Spleen (tissue), 11 donors: ENCODE data around the gene PIGV. TPM values are rescaled to one million over a fixed set of nuclear protein-coding genes. Genes with fewer than 3 reads are reported as not detected.

Source experiments
- DNase-seq: peaks from one replicate; pipeline ENCODE4 v3.0.0-alpha.2; 2020
- H3K27ac ChIP-seq, 8 donors: fragments of 200-600 bp; sonication (generic) in 7 of 8; 1 replicate in 4 of 8; 2 replicates in 4 of 8; pipeline versions ENCODE4 v1.5.0 to v1.8.0; 2016 to 2021; ENCODE audit warnings: inconsistent platforms in 4 of 8, mild to moderate bottlenecking in 4 of 8, moderate library complexity in 1 of 8
- H3K27me3 ChIP-seq, 7 donors: fragments of 200-600 bp; sonication (generic) in 6 of 7; replicated peaks in 1 of 7; 1 replicate in 4 of 7; 2 replicates in 3 of 7; pipeline versions ENCODE4 v1.5.0 to v1.8.0; 2016 to 2021; ENCODE audit warnings: inconsistent platforms in 3 of 7, mild to moderate bottlenecking in 1 of 7
- H3K36me3 ChIP-seq, 6 donors: fragments of 200-600 bp; sonication (generic) in 5 of 6; 1 replicate in 4 of 6; 2 replicates in 2 of 6; pipeline versions ENCODE4 v1.5.0 to v1.8.0; 2016 to 2021; ENCODE audit warnings: inconsistent platforms in 2 of 6
- H3K4me1 ChIP-seq, 6 donors: fragments of 200-600 bp; sonication (generic) in 5 of 6; 1 replicate in 3 of 6; 2 replicates in 3 of 6; pipeline versions ENCODE4 v1.5.0 to v1.8.0; 2016 to 2021; ENCODE audit warnings: inconsistent platforms in 3 of 6
- H3K4me3 ChIP-seq, 8 donors: fragments of 200-600 bp; sonication (generic) in 7 of 8; 1 replicate in 4 of 8; 2 replicates in 4 of 8; pipeline versions ENCODE4 v1.5.0 to v1.8.0; 2016 to 2021; ENCODE audit warnings: inconsistent platforms in 4 of 8, mild to moderate bottlenecking in 4 of 8, moderate library complexity in 2 of 8
- H3K9me3 ChIP-seq, 8 donors: fragments of 200-600 bp; sonication (generic) in 7 of 8; 1 replicate in 4 of 8; 2 replicates in 4 of 8; pipeline versions ENCODE4 v1.5.0 to v1.8.0; 2016 to 2021; ENCODE audit warnings: inconsistent platforms in 4 of 8
- POLR2A ChIP-seq, 3 donors: fragments of 450-650 bp; IDR thresholded peaks; one replicate each; pipeline ENCODE4 v1.5.1; 2017; ENCODE audit warnings: antibody characterized with exemption in 3 of 3, mild to moderate bottlenecking in 1 of 3
- POLR2AphosphoS5 ChIP-seq, 3 donors: sonication (generic); formaldehyde crosslinking; IDR thresholded peaks; one replicate each; pipeline ENCODE4 v1.5.1; 2017; ENCODE audit warnings: antibody characterized with exemption in 3 of 3
- WGBS, 5 donors: extraction: QIAGEN DNeasy Blood & Tissue Kit in 3 of 5; methylation state at CpG; one replicate each; pipeline versions ENCODE4 v1.1.5 to v1.1.7; 2013 to 2018; 5-methylcytosine and 5-hydroxymethylcytosine counted together
- intact Hi-C: fragments of 100-400 bp; cut with DNase I; formaldehyde crosslinking; loops from one replicate; pipeline ENCODE4 v1.15.0; 2023; ENCODE audit warnings: low total_unique reads
- polyA plus RNA-seq, 3 donors: library from polyadenylated mRNA; stranded (reverse); fragments of 200-250 nt; gene quantifications; one replicate each; pipeline ENCODE4 v1.2.1, GENCODE V29; 2013
- total RNA-seq, 7 donors: library from RNA; depleted of rRNA in 3 of 7; stranded (reverse); fragments of >200 nt in 3 of 7; fragmentation: NEBNext Ultra II Directional in 4 of 7; extraction: Animal tissue kit (Norgen Biotek cat#: 25700) in 4 of 7; gene quantifications; one replicate each; pipeline versions ENCODE4 v1.1.0 to v1.2.1, GENCODE V29; 2016 to 2021
- TF ChIP-seq, protein P1 (sequence below), 11 experiments: fragments of 200-600 bp in 7 of 11; fragments of 450-650 bp in 4 of 11; sonication (generic) in 4 of 11; IDR thresholded peaks in 8 of 11; conservative IDR thresholded peaks in 3 of 11; 1 replicate in 7 of 11; 2 replicates in 4 of 11; pipeline versions ENCODE4 v1.4.0 to v1.8.0; 2016 to 2021; ENCODE audit warnings: antibody characterized with exemption in 11 of 11, inconsistent platforms in 4 of 11, mild to moderate bottlenecking in 1 of 11
- donor health status: healthy with polysubstance abuse.
- donor health status: DM: no; HTN: no; CAD: no; lungs with moderate emphysema.
- donor health status: DM: no; HTN: no; CAD: no.
- donor health status: Bipolar disorder and iron deficiency.
- donor health status: healthy.
- donor health status: DM: no; HTN: no; CAD: no.
- donor health status: DM: yes; HTN: yes; CAD: no.

Gene PIGV
- total and polyA plus RNA-seq, 10 donors = 4.8 to 21.8 (median 10.3) TPM

- DNase-seq = no peak
- WGBS, 5 donors = 45 to 60% (median 55%) methylated on average over 6 of the region's 6 CpGs
- Histone ChIP-seq H3K27ac (no peak overlapping the region), H3K9me3 (no peaks in the 10 kb centered on the region), H3K27me3 (no peaks in the 10 kb centered on the region), H3K36me3 (peaks cover 0 to 54% (median 16%) of the 10 kb centered on the region in 6 donors), H3K4me1 (peaks cover 13 to 52% (median 34%) of the 10 kb centered on the region in 6 donors), H3K4me3 (no peak overlapping the region)
- intact Hi-C loops = loop anchor here (5.0 kb wide), 1 partner anchor 189 kb away; no protein-coding TSS in a partner anchor
- TF ChIP-seq POLR2AphosphoS5 (IDR thresholded peaks at IDR 0.05) (no peak), POLR2A (IDR thresholded peaks at IDR 0.05) (no peak)
- TF ChIP-seq, protein P1, sequence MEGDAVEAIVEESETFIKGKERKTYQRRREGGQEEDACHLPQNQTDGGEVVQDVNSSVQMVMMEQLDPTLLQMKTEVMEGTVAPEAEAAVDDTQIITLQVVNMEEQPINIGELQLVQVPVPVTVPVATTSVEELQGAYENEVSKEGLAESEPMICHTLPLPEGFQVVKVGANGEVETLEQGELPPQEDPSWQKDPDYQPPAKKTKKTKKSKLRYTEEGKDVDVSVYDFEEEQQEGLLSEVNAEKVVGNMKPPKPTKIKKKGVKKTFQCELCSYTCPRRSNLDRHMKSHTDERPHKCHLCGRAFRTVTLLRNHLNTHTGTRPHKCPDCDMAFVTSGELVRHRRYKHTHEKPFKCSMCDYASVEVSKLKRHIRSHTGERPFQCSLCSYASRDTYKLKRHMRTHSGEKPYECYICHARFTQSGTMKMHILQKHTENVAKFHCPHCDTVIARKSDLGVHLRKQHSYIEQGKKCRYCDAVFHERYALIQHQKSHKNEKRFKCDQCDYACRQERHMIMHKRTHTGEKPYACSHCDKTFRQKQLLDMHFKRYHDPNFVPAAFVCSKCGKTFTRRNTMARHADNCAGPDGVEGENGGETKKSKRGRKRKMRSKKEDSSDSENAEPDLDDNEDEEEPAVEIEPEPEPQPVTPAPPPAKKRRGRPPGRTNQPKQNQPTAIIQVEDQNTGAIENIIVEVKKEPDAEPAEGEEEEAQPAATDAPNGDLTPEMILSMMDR (IDR thresholded peaks at IDR 0.05 in 8 of 11, conservative IDR thresholded peaks at IDR 0.05 in 3 of 11) = no peak
Observed at GRCh38 chr1:26791148-26791547, 3.4 kb downstream of the PIGV start.

- H3K4me3 ChIP-seq = no peak overlapping the region
- no peak for TF ChIP-seq POLR2A (IDR thresholded peaks at IDR 0.05)
- TF ChIP-seq, protein P1 (IDR thresholded peaks at IDR 0.05 in 8 of 11, conservative IDR thresholded peaks at IDR 0.05 in 3 of 11) = no peak
- TF ChIP-seq POLR2AphosphoS5 (IDR thresholded peaks at IDR 0.05) = no peak
- no peak for DNase-seq
- H3K9me3 ChIP-seq = no peaks in the 10 kb centered on the region
- peaks cover 0 to 59% (median 16%) of the 10 kb centered on the region in 6 donors for H3K36me3 ChIP-seq
- no peaks in the 10 kb centered on the region for H3K27me3 ChIP-seq
- no peak overlapping the region for H3K27ac ChIP-seq
- peaks cover 8 to 47% (median 30%) of the 10 kb centered on the region in 6 donors for H3K4me1 ChIP-seq
- intact Hi-C loops = loop anchor here (5.0 kb wide), 1 partner anchor 189 kb away; no protein-coding TSS in a partner anchor
- 67 to 81% (median 69%) methylated on average over 3 of the region's 3 CpGs for WGBS, 5 donors
Observed at GRCh38 chr1:26791626-26792025, 3.9 kb downstream of the PIGV start.

- no peaks in the 10 kb centered on the region for H3K9me3 ChIP-seq
- intact Hi-C loops = loop anchor here (5.0 kb wide), 1 partner anchor 191 kb away; no protein-coding TSS in a partner anchor
- no peak overlapping the region for H3K4me3 ChIP-seq
- DNase-seq = no peak
- 91 to 95% (median 93%) methylated on average over 2 of the region's 2 CpGs for WGBS, 5 donors
- no peak for TF ChIP-seq POLR2AphosphoS5 (IDR thresholded peaks at IDR 0.05)
- TF ChIP-seq, protein P1 (IDR thresholded peaks at IDR 0.05 in 8 of 11, conservative IDR thresholded peaks at IDR 0.05 in 3 of 11) = no peak
- TF ChIP-seq POLR2A (IDR thresholded peaks at IDR 0.05) = no peak
- peaks cover 0 to 71% (median 16%) of the 10 kb centered on the region in 6 donors for H3K36me3 ChIP-seq
- H3K27ac ChIP-seq = no peak overlapping the region
- no peaks in the 10 kb centered on the region for H3K27me3 ChIP-seq
- peaks cover 4 to 47% (median 22%) of the 10 kb centered on the region in 6 donors for H3K4me1 ChIP-seq
Observed at GRCh38 chr1:26792924-26793323, 5.2 kb downstream of the PIGV start.

DNA sequence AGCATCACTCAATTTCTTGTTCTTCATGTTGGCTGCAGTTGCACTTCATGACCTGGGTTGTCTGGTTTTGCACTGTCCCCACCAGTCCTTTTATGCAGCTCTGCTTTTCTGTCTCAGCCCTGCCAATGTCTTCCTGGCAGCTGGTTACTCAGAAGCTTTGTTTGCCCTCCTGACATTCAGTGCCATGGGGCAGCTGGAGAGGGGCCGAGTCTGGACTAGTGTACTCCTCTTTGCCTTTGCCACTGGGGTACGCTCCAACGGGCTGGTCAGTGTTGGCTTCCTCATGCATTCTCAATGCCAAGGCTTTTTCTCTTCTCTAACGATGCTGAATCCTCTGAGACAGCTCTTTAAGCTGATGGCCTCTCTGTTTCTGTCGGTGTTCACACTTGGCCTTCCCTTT, 6.6 kb downstream of the PIGV start:
- TF ChIP-seq POLR2AphosphoS5 (IDR thresholded peaks at IDR 0.05) = no peak
- no peak for TF ChIP-seq POLR2A (IDR thresholded peaks at IDR 0.05)
- TF ChIP-seq, protein P1 (IDR thresholded peaks at IDR 0.05 in 8 of 11, conservative IDR thresholded peaks at IDR 0.05 in 3 of 11) = no peak

More for the DNA sequence above, 6.6 kb downstream of the PIGV start:
- 88 to 97% (median 92%) methylated on average over 5 of the region's 5 CpGs for WGBS, 5 donors
- intact Hi-C loops = loop anchor here (5.0 kb wide), 1 partner anchor 192 kb away; no protein-coding TSS in a partner anchor
- H3K27ac ChIP-seq = no peak overlapping the region
- peaks cover 2 to 46% (median 19%) of the 10 kb centered on the region in 6 donors for H3K4me1 ChIP-seq
- peaks cover 0 to 78% (median 16%) of the 10 kb centered on the region in 6 donors for H3K36me3 ChIP-seq
- no peak for DNase-seq
- no peaks in the 10 kb centered on the region for H3K9me3 ChIP-seq
- H3K27me3 ChIP-seq = no peaks in the 10 kb centered on the region
- no peak overlapping the region for H3K4me3 ChIP-seq
